K562 (cell line): ENCODE data around the gene ATP13A4. TPM values are rescaled to one million over a fixed set of nuclear protein-coding genes. Genes with fewer than 3 reads are reported as not detected.

Experiments used
- ATAC-seq: fragments of 200-7000 bp; cut with Tn5 transposase; 3 replicates; pipeline ENCODE4 v1.9.1; 2020; ENCODE audit warnings: moderate library complexity
- BruUV-seq: library from RNA; stranded (reverse); fragments of 400-500 nt; replicated peaks from 2 replicates; lab custom pipeline; 2021; lab: Mats Ljungman, UMichigan
- CTCF ChIA-PET: fragments of 300-600 bp; formaldehyde crosslinking; extraction: SDS; loops from one replicate; lab custom pipeline; 2021; ENCODE audit warnings: low intra/inter-chr PET ratio; lab: Yijun Ruan, JAX
- POLR2A ChIA-PET: fragments of 300-600, 350-650 bp; sonication (Branson Sonifier 250); formaldehyde crosslinking; extraction: SDS; loops from one replicate; lab custom pipeline; 2021; ENCODE audit warnings: antibody characterized with exemption, inconsistent platforms; lab: Yijun Ruan, JAX
- DNase-seq, 4 experiments: peaks; one replicate each; pipeline versions ENCODE4 v3.0.0 to v3.0.0-alpha.2; 2011 to 2018; ENCODE audit warnings: low spot score in 3 of 4, mixed read lengths in 3 of 4; ENCODE audit errors: extremely low read depth in 1 of 4
- FAIRE-seq: peaks from 2 replicates; lab custom pipeline; 2011; peaks lifted over from hg19 to GRCh38; lab: Jason Lieb, UNC
- H2AFZ ChIP-seq: 2 replicates; pipeline ENCODE4 v1.6.0; 2011; ENCODE audit warnings: low read depth, low read length, control low read depth, inconsistent platforms
- H3K27ac ChIP-seq: fragments of 200-600 bp; 3 replicates; pipeline ENCODE4 v1.8.0; 2011; ENCODE audit warnings: low read depth, mild to moderate bottlenecking, control low read depth, inconsistent platforms, low read length, moderate library complexity, mixed read lengths; ENCODE audit errors: extremely low read depth
- H3K27me3 ChIP-seq, 2 experiments: fragments of 300-600 bp in 1 of 2; 2 replicates in 1 of 2; 3 replicates in 1 of 2; pipeline versions ENCODE4 v1.6.0 to v1.8.0; 2011; ENCODE audit warnings: inconsistent platforms in 2 of 2, low read length in 2 of 2, mild to moderate bottlenecking in 1 of 2, mixed read lengths in 1 of 2, moderate library complexity in 1 of 2; ENCODE audit not compliant: control insufficient read depth in 2 of 2, insufficient read depth in 2 of 2
- H3K36me3 ChIP-seq: fragments of 300-600 bp; 3 replicates; pipeline ENCODE4 v1.8.0; 2011; ENCODE audit warnings: mild to moderate bottlenecking, low read length, inconsistent platforms; ENCODE audit not compliant: control insufficient read depth, insufficient read depth
- H3K4me1 ChIP-seq, 2 experiments: fragments of 200-600 bp in 1 of 2; replicated peaks in 1 of 2; 2 replicates in 1 of 2; 3 replicates in 1 of 2; pipeline versions ENCODE4 v1.5.1 to v1.8.0; 2011; ENCODE audit warnings: inconsistent platforms in 2 of 2, low read length in 2 of 2, mild to moderate bottlenecking in 1 of 2, mixed read lengths in 1 of 2, moderate library complexity in 1 of 2; ENCODE audit not compliant: control insufficient read depth in 2 of 2, insufficient read depth in 2 of 2
- H3K4me2 ChIP-seq: 2 replicates; pipeline ENCODE4 v1.6.1; 2011; ENCODE audit warnings: low read length, control low read depth, inconsistent platforms, mixed read lengths; ENCODE audit not compliant: insufficient read depth
- H3K4me3 ChIP-seq: fragments of 200-600 bp; sonication (generic), shearing (Covaris generic); 2 replicates; pipeline ENCODE4 v1.5.1; 2016; ENCODE audit warnings: control low read depth, inconsistent platforms
- H3K79me2 ChIP-seq: fragments of 200-600 bp; 3 replicates; pipeline ENCODE4 v1.8.0; 2011; ENCODE audit warnings: low read length, inconsistent platforms; ENCODE audit not compliant: control insufficient read depth, insufficient read depth
- H3K9ac ChIP-seq, 2 experiments: 2 replicates each; pipeline versions ENCODE4 v1.6.0 to v1.6.1; 2011; ENCODE audit warnings: low read depth in 2 of 2, low read length in 2 of 2, control low read depth in 1 of 2, inconsistent platforms in 1 of 2, mild to moderate bottlenecking in 1 of 2, mixed read lengths in 1 of 2; ENCODE audit not compliant: insufficient read depth in 1 of 2
- H3K9me1 ChIP-seq: one replicate; pipeline ENCODE4 v1.6.0; 2011; ENCODE audit warnings: inconsistent platforms, mild to moderate bottlenecking, low read length, moderate library complexity; ENCODE audit not compliant: control insufficient read depth, insufficient read depth
- H3K9me3 ChIP-seq: replicated peaks from 2 replicates; pipeline ENCODE4 v1.5.1; 2011; ENCODE audit warnings: low read depth, low read length, inconsistent platforms; ENCODE audit not compliant: control insufficient read depth, insufficient read depth
- H4K20me1 ChIP-seq: replicated peaks from 2 replicates; pipeline ENCODE4 v1.6.1; 2011; ENCODE audit warnings: low read length, inconsistent platforms, mixed read lengths; ENCODE audit not compliant: control insufficient read depth, insufficient read depth
- FOXA1 ChIP-seq: fragments of 450-650 bp; IDR thresholded peaks from 2 replicates; pipeline ENCODE4 v1.6.1; 2016; ENCODE audit warnings: mild to moderate bottlenecking, borderline replicate concordance
- JUND ChIP-seq, 2 experiments: IDR thresholded peaks; 2 replicates in 1 of 2; 3 replicates in 1 of 2; pipeline ENCODE4 v1.6.1; 2011; ENCODE audit warnings: borderline replicate concordance in 2 of 2, low read depth in 2 of 2, low read length in 2 of 2, improper control_type of control experiment in 1 of 2, missing biosample characterization in 1 of 2, missing genetic modification characterization in 1 of 2, missing genetic modification reagents in 1 of 2
- USF2 ChIP-seq: sonication (generic); formaldehyde crosslinking; IDR thresholded peaks from 2 replicates; pipeline ENCODE4 v1.5.0; 2020; ENCODE audit warnings: missing genetic modification reagents
- ZC3H4 ChIP-seq: sonication (generic); formaldehyde crosslinking; IDR thresholded peaks from 2 replicates; pipeline ENCODE4 v1.9.0; 2021; ENCODE audit warnings: missing genetic modification reagents, borderline replicate concordance
- WGBS: fragments of 100-300 bp; shearing (Covaris generic); methylation state at CpG from one replicate; pipeline ENCODE4 v1.1.6; 2016; ENCODE audit warnings: low coverage, mixed read lengths; ENCODE audit not compliant: insufficient coverage; ENCODE audit errors: missing lambda C conversion rate; 5-methylcytosine and 5-hydroxymethylcytosine counted together
- in situ Hi-C: fragments of 300-500 bp; cut with MboI; formaldehyde crosslinking; loops from 4 replicates; pipeline ENCODE4 v1.15.0; 2018; ENCODE audit warnings: inconsistent platforms, mixed read lengths
- intact Hi-C: fragments of 100-400 bp; cut with micrococcal nuclease; formaldehyde crosslinking; loops from 2 replicates; pipeline ENCODE4 v1.14.2; 2022
- polyA plus RNA-seq, 8 experiments: library from polyadenylated mRNA; depleted of rRNA in 4 of 8; stranded (reverse) in 5 of 8; unstranded in 3 of 8; fragments of >200 nt; fragmentation: Nextera tagmentation in 2 of 8; fragmentation: Illumina TruSeq in 1 of 8; extraction: Ambion mirVana in 2 of 8; extraction: Trizol in 1 of 8; gene quantifications; 2 replicates each; pipeline versions ENCODE4 v1.2.1 to v1.2.3, GENCODE V29; 2011 to 2014; ENCODE audit warnings: inconsistent platforms in 1 of 8, missing spikeins in 1 of 8
- total RNA-seq, 7 experiments: library from RNA; depleted of rRNA in 6 of 7; stranded (reverse); fragments of >200 nt in 6 of 7; fragmentation: Illumina TruSeq in 2 of 7; extraction: Trizol in 2 of 7; gene quantifications; 2 replicates each; pipeline versions ENCODE4 v1.2.1 to v1.2.3, GENCODE V29; 2011 to 2021; ENCODE audit warnings: low replicate concordance in 1 of 7
- TF ChIP-seq, protein P1 (sequence below), 2 experiments: fragments of 250-450 bp in 1 of 2; fragments of 450-650 bp in 1 of 2; sonication (Bioruptor Pico) in 1 of 2; IDR thresholded peaks; 2 replicates each; pipeline versions ENCODE4 v1.6.1 to v1.8.0; 2016 to 2021; ENCODE audit warnings: mild to moderate bottlenecking in 2 of 2, moderate library complexity in 2 of 2, missing compliant biosample characterization in 1 of 2, missing genetic modification characterization in 1 of 2
- TF ChIP-seq, protein P2 (sequence below): fragments of 250-450 bp; sonication (Bioruptor Pico); IDR thresholded peaks from 2 replicates; pipeline ENCODE4 v1.8.0; 2022; ENCODE audit warnings: moderate library complexity, mild to moderate bottlenecking, inconsistent platforms
- TF ChIP-seq, protein P3 (sequence below): fragments of 450-650 bp; IDR thresholded peaks from 2 replicates; pipeline ENCODE4 v1.6.1; 2014; ENCODE audit warnings: low read depth, mild to moderate bottlenecking, moderate library complexity, borderline replicate concordance

The ATP13A4 gene
- total and polyA plus RNA-seq, 9 of the 15 experiments (the other 6 are each of a cell fraction or from before 2014, with no cell fraction given), result 0.03 to 0.14 (median 0.07) TPM; not detected in 6

GRCh38 chr3:193510154-193510553 lies 44.5 kb downstream of the ATP13A4 start:
- no peak overlapping the region for H2AFZ ChIP-seq
- no peaks in the 10 kb centered on the region for H3K9me1 ChIP-seq
- FAIRE-seq, result no peak
- POLR2A ChIA-PET, result interaction anchor here (0.6 kb wide), 1 partner anchor 840 kb away, joined by 4 read pairs; no protein-coding TSS in a partner anchor
- H3K4me3 ChIP-seq, result no peak overlapping the region
- H3K36me3 ChIP-seq, result no peaks in the 10 kb centered on the region
- no peaks in the 10 kb centered on the region for H3K79me2 ChIP-seq
- H3K9me3 ChIP-seq, result no peaks in the 10 kb centered on the region
- ATAC-seq, result no peak
- H3K27me3 ChIP-seq, result 0 out of 5 replicates have a peak, but pooled peaks cover 0 to 8% of the 10 kb centered on the region in 2 experiments
- no TSS peak for BruUV-seq
- no peak overlapping the region for H3K4me2 ChIP-seq
- no peaks in the 10 kb centered on the region for H4K20me1 ChIP-seq
- H3K4me1 ChIP-seq, result no peaks in the 10 kb centered on the region
- CTCF ChIA-PET, result no interaction called here
- intact Hi-C loops (no loop called here), in situ Hi-C loops (no loop called here)
- no peak overlapping the region for H3K27ac ChIP-seq
- DNase-seq, result no peak
- H3K9ac ChIP-seq, result no peak overlapping the region
- no peak for TF ChIP-seq USF2 (CRISPR knock-in tag)
- TF ChIP-seq, all 486 proteins: peak for 0
- WGBS, result 2% methylated on average over 12 of the region's 12 CpGs

DNA sequence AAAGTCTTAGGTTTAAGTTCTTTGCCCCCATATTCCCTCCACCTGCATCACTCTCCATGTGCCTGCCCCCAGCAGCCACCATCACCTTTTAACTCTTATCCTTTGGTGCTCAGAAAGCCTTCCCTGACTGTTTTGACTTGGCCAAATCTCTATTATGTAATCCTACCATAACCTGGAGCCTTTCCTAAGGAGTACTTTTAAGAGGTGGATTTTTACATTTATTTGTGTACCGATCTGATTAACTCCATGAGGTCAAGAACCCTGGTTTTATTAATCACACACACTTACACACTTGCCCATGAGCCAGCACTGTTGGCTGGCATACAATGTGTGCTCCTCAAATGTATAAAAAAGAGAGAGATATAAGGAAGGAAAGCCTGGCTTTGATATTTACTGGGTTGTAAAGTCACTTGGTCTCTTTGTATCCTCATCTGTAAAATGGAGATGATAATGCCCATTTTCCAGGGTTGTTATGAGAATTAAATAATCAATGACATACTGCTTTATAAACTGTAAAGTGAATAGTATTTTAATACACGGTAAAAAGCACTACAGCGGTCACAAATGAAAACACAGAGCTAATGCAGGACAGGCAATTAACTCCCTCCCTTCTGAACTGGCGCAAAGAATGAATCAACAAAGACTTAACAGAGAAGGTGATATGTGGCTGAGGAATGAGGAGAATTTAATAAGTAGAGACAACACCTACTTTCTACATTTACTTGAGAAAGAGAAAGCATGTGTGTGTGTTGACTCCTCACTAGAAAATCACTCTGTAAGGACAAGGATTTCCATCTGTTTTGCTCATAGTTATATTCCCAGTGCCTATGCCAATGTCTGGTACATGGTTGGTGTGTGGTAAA lies 45.4 kb downstream of the ATP13A4 start:
- Histone ChIP-seq H3K27me3 (0 out of 5 replicates have a peak, but pooled peaks cover 0 to 8% of the 10 kb centered on the region in 2 experiments), H3K27ac (no peak overlapping the region), H3K9ac (no peak overlapping the region), H3K9me3 (no peaks in the 10 kb centered on the region), H3K9me1 (no peaks in the 10 kb centered on the region), H3K4me3 (no peak overlapping the region), H3K36me3 (no peaks in the 10 kb centered on the region), H2AFZ (no peak overlapping the region), H3K4me2 (no peak overlapping the region), H3K4me1 (no peaks in the 10 kb centered on the region), H3K79me2 (no peaks in the 10 kb centered on the region), H4K20me1 (no peaks in the 10 kb centered on the region)
- ATAC-seq, result no peak
- in situ Hi-C loops, result no loop called here
- WGBS, result 0% methylated on average over 4 of the region's 4 CpGs
- no peak for FAIRE-seq
- intact Hi-C loops, result no loop called here
- no peak for DNase-seq
- BruUV-seq, result no TSS peak
- CTCF ChIA-PET, result no interaction called here
- POLR2A ChIA-PET, result interaction anchor here (0.6 kb wide), 1 partner anchor 841 kb away, joined by 4 read pairs; no protein-coding TSS in a partner anchor
- TF ChIP-seq ZC3H4 (CRISPR knock-in tag), result no peak
- TF ChIP-seq, protein P1, sequence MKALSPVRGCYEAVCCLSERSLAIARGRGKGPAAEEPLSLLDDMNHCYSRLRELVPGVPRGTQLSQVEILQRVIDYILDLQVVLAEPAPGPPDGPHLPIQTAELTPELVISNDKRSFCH (CRISPR knock-in tag; IDR thresholded peaks at IDR 0.05), result no peak
- TF ChIP-seq, protein P1 (tag; IDR thresholded peaks at IDR 0.05), result no peak
- TF ChIP-seq JUND (IDR thresholded peaks at IDR 0.05; ENCODE audit: borderline replicate concordance, low read depth, low read length), result no peak
- TF ChIP-seq JUND (tag; IDR thresholded peaks at IDR 0.05; ENCODE audit: borderline replicate concordance, low read depth, low read length), result no peak
- no peak for TF ChIP-seq FOXA1
- TF ChIP-seq, protein P2, sequence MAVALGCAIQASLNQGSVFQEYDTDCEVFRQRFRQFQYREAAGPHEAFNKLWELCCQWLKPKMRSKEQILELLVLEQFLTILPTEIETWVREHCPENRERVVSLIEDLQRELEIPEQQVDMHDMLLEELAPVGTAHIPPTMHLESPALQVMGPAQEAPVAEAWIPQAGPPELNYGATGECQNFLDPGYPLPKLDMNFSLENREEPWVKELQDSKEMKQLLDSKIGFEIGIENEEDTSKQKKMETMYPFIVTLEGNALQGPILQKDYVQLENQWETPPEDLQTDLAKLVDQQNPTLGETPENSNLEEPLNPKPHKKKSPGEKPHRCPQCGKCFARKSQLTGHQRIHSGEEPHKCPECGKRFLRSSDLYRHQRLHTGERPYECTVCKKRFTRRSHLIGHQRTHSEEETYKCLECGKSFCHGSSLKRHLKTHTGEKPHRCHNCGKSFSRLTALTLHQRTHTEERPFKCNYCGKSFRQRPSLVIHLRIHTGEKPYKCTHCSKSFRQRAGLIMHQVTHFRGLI (CRISPR knock-in tag), result no peak
- TF ChIP-seq, protein P3, sequence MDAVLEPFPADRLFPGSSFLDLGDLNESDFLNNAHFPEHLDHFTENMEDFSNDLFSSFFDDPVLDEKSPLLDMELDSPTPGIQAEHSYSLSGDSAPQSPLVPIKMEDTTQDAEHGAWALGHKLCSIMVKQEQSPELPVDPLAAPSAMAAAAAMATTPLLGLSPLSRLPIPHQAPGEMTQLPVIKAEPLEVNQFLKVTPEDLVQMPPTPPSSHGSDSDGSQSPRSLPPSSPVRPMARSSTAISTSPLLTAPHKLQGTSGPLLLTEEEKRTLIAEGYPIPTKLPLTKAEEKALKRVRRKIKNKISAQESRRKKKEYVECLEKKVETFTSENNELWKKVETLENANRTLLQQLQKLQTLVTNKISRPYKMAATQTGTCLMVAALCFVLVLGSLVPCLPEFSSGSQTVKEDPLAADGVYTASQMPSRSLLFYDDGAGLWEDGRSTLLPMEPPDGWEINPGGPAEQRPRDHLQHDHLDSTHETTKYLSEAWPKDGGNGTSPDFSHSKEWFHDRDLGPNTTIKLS, result no peak
